ENCODE measurements around the gene PCDH1.

The PCDH1 gene

DNA sequence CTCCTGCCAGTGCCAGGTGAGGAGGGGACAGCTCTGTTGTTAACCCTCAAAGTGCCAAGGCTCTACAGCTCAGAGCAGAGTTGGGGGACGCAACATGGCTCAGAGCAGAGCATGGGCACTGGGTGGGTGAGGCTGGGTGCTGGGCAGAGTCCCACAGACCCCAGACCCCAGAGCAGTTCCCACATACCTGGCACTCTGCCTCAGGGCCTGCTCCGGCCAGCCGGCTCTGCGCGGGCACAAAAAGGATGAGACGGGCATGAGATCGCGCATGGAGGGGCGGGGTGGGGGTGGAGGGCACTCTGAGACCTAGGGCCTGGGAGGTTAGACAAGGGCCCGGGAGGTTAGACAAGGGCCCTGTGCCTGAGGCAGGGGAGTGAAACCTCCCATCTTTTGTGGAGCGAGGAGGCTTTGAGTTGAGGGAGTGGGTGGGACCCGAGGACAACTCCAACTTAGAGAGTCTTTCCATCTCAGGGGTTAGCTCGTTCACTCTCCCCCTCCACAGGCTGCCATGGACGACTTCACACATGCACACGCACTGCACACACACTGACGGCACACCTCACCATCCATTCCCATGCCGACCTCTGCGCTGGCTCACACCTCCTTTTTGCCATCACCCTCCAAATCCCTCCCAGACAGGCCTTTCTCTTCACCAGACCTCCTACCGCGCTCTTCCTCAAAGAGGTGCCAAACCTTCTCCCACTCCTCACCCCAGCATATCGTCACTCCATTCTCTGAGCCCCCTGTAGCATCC is 22.0 kb downstream of the PCDH1 start:
- Mint-ChIP-seq H3K27ac (no peak overlapping the region), H3K36me3 (ENCODE audit: low read depth) (no peaks in the 10 kb centered on the region), H3K9me3 (no peaks in the 10 kb centered on the region), H3K27me3 (peaks cover 2% of the 10 kb centered on the region), H3K4me1 (ENCODE audit: low read depth) (no peaks in the 10 kb centered on the region), H3K4me3 (no peak overlapping the region)

DNA sequence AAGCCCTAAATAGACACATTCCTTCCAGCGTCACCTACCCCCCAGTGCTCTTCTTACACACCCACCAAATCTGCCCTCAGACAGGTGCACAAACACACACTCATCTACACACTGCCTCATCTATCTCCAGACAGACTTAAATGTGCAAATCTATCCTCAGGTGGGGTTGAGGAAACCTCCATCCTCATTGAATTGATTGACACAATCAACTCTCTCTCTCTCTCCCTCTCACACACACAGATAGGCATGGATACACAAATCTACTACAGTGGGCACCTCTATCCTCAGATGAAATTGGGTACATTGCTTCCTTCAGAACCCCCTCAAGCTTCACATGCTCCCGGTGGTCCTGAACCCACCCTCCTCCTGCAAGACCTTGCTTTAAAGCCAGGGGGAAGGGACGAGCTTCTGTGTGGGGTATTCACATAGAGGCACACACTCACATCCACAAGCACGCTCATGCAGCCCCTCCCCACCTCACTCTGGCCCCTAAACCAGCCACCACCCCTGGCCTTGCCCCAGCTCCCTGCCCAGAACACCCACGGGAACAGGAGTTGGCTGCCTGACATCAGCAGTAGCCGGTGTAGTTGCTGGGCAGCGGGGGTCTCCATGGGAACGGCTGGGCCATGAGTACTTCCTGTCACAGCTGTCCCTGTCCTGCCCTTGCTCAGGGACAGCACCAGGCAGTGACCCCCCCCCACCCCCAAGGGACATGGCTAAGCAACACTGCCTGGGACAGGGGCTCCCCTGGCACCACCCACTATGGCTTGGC is 22.8 kb downstream of the PCDH1 start:
- Mint-ChIP-seq H3K27ac (no peak overlapping the region), H3K9me3 (no peaks in the 10 kb centered on the region), H3K4me1 (ENCODE audit: low read depth) (no peaks in the 10 kb centered on the region), H3K4me3 (no peak overlapping the region), H3K27me3 (no peaks in the 10 kb centered on the region), H3K36me3 (ENCODE audit: low read depth) (no peaks in the 10 kb centered on the region)

DNA sequence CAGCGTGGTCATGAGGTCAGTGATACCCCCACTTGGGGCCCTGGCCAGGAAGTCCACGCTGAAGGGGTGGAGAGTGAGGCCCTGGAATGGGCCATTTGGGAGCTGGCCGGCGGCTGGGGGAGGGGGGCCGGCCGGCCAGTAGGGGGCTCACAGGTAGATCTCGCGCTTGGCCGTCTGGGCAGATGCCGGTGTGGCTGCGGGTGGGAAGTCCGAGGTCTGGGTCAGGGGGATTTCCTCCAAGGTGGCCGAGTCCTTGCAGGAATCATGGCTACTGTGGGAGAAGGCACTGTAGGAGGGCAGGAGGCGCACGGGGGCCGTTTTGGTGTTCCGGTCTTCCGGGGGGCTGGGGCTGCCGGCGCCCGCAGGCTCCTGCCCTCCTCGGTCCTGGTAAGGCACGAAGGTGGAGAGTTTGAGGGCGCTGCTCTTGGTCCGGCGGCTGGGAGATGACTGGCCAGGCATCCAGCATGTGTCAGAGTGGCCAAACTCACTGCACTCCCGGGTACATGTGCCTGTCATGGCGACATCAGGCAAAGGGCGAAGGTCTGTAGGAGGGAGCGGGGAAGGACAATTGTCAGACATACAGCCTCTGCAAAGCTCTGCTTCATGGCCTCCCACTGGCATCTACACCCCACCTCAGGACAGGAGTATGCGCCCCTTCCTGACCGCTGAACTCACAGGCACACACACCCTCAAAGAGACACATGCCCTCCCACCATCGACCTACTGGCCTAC is 24.1 kb downstream of the PCDH1 start:
- Mint-ChIP-seq H3K4me1 (ENCODE audit: low read depth) (peaks cover 2% of the 10 kb centered on the region), H3K36me3 (ENCODE audit: low read depth) (no peaks in the 10 kb centered on the region), H3K4me3 (no peak overlapping the region), H3K9me3 (no peaks in the 10 kb centered on the region), H3K27ac (no peak overlapping the region), H3K27me3 (no peaks in the 10 kb centered on the region)

DNA sequence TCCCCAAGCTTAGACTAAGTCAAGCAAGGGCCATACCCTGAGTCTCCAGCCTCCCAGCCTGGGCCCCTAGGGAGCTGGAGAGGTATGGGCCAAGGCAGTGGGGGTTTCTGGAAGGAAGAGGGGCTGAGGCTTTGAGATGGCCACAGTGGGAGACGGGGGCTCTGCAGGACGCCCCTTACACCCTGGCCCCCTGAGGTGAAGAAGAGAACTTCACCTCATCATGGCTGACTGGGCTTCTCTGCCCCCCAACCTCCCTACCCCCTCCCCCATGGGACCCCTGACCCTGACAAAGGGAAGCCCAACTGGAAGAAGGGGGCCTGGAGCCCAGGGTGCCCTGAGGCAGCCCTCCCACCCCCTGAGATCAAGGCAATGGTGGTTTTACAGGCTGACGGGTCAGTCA is 25.8 kb downstream of the PCDH1 start:
- Mint-ChIP-seq H3K9me3 (no peaks in the 10 kb centered on the region), H3K27me3 (no peaks in the 10 kb centered on the region), H3K27ac (no peak overlapping the region), H3K4me1 (ENCODE audit: low read depth) (peaks cover 9% of the 10 kb centered on the region), H3K4me3 (no peak overlapping the region), H3K36me3 (ENCODE audit: low read depth) (no peaks in the 10 kb centered on the region)

DNA sequence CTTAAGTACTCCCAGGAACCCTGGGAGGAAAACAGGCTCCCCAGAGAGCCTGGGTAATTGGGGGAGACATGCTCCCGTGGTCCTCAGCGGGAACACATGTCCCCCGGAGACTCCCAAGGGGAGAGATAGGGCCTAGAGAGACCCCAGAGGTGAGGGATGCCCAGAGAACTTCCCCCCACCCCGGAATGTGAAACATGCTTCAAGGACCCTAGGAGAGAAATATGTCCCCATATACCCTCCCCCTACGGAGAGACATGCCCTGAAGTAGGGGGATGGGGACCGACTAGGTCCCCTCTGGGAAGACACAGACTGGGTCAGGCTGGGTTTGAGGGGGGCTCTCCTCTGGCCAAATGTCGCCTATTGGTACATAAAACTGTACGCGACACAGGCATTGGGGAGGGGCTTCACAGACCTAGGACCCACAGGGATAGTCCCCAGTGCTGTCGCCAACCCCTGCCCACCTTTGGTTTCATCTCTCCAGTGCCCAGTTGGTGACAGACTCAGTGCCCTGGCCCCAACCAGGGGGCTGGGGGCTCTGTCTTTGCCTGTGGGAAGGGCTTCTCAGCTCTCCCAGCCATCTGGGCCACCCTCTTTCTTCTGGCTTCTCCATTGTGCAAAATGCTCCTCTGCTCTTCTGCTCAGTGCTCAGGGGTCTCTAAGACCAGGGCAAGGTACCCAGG is 26.9 kb downstream of the PCDH1 start:
- H3K4me3 Mint-ChIP-seq: peak overlapping the region; percentile 33
- no peaks in the 10 kb centered on the region for H3K27me3 Mint-ChIP-seq
- H3K27ac Mint-ChIP-seq: no peak overlapping the region
- no peaks in the 10 kb centered on the region for H3K9me3 Mint-ChIP-seq
- H3K4me1 Mint-ChIP-seq (ENCODE audit: low read depth): peaks cover 9% of the 10 kb centered on the region
- H3K36me3 Mint-ChIP-seq (ENCODE audit: low read depth): no peaks in the 10 kb centered on the region

DNA sequence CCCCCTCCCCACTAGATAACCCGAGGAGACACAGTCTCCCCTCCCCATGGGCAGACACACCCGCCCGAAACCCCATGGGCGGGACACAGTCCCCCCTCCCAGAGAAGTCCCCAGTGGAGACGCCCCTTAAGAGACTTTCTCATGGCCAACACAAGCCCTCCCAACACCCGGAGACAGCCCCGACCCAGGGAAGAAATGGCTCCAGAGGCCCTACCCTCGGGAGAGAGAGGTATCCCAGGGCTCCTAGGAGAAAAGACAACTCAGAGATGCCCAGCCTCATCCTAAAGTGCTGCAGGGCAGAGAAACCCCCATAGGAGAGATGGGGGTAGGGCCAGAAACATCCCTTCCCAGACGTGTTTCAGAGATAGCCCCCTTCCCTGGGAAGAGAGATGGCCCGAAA is 27.4 kb downstream of the PCDH1 start:
- Mint-ChIP-seq H3K9me3 (no peaks in the 10 kb centered on the region), H3K27ac (no peak overlapping the region), H3K27me3 (no peaks in the 10 kb centered on the region), H3K36me3 (ENCODE audit: low read depth) (no peaks in the 10 kb centered on the region), H3K4me1 (ENCODE audit: low read depth) (peaks cover 14% of the 10 kb centered on the region), H3K4me3 (no peak overlapping the region)

DNA sequence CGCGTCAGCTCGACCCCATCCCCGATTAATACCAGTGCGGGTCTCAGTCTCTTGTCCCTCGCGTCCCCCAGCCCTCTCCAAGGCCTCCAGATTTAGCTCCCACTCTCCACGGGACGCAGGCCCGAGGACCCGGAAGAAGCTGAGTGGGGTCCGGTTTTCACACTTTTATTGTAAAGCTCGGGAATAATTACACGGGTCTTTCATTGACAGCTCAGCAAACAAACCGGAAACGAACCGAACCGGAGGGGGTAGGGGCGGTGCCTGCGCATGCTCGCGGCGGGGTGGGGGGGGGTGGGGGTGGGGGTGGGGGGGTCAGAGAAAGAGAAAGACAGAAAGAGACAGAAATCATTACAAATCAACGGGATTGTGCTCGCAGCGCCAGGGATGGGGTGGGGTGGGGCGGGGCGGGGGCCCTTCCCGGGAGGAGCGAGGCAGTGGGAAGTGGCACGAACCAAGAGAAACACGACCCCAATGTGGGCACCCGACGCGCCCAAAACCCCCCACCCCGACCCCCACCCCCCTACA is 27.9 kb downstream of the PCDH1 start:
- Mint-ChIP-seq H3K27me3 (no peaks in the 10 kb centered on the region), H3K36me3 (ENCODE audit: low read depth) (no peaks in the 10 kb centered on the region), H3K4me3 (peak overlapping the region; percentile 83), H3K4me1 (ENCODE audit: low read depth) (peaks cover 19% of the 10 kb centered on the region), H3K9me3 (no peaks in the 10 kb centered on the region), H3K27ac (peak overlapping the region; percentile 70)

DNA sequence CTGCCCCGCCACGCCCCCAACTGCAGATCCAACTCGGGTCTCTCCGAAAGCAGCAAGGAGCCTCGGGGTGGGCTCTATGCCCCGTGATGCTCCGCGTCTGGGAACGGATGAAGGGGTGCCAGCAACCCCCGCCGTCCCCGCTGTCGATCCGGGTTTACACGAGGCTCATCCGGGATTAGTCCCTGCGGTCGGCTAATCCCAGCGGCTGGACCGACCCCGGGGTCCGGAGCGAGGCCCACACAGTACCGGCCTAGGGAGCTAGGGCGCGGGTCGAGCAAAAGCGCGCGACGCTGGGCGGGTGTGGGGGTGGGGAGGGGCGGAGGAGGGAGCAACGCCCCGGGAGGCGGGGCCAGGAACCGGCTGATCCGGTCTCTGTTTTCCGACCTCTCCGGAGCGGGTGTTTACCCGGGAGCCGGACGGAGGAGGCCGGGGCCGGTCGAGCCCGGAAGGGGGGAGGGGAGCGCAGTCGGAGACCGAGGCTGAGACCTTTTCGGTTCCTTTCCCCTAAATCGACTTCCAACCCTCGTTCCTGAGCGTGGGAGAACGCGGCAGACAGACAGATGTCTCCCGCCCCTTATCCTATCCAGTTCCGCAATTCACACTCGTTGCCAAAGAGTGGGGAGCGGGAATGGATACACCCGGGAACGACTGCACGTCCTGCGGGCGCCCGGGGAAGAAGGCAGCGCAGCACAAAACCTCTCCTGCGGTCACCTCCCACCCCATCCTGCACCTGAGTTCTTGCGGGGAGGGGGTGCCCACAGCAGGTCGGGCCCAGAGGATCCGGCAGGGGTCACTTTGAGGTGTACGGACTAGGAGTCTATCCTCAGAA is 28.6 kb downstream of the PCDH1 start:
- Mint-ChIP-seq H3K9me3 (no peaks in the 10 kb centered on the region), H3K4me1 (ENCODE audit: low read depth) (peaks cover 23% of the 10 kb centered on the region), H3K4me3 (peak overlapping the region; percentile 83), H3K36me3 (ENCODE audit: low read depth) (no peaks in the 10 kb centered on the region), H3K27me3 (no peaks in the 10 kb centered on the region), H3K27ac (peak overlapping the region; percentile 70)

DNA sequence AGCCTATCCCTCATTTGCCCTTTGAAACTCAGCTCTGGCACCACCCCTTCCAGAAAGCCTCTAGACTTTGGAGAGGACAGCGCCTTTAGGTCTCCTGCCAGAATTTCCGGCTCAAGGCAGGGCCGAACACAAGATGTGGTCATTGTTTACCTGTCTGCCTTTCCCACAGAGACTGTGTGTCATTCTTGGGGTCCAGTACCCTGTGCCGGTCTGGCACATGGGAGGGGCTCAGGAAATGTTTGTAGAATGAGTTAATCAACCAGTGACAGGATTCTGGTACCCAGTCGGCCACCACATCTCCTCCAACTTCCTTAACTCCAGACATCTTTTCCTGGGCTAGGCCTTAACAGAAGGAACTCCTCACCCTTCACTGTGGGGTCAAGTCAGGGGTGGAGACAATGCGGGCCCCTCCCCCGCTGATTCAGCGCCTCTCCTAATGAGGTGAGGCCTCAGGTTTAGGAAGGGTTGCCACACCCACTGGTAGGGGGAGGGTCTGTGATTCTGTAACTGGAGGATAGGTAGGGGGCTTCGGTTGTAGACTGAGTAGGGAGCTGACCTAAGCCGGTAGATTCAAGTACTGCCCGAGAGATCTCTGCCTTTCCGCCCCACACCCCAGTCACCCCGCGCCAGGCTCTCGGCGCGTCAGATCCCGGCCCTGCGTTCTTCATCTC is 29.3 kb downstream of the PCDH1 start:
- no peaks in the 10 kb centered on the region for H3K9me3 Mint-ChIP-seq
- H3K27ac Mint-ChIP-seq: peak overlapping the region; percentile 70
- H3K4me3 Mint-ChIP-seq: peak overlapping the region; percentile 83
- H3K36me3 Mint-ChIP-seq (ENCODE audit: low read depth): no peaks in the 10 kb centered on the region
- peaks cover 23% of the 10 kb centered on the region for H3K4me1 Mint-ChIP-seq (ENCODE audit: low read depth)
- no peaks in the 10 kb centered on the region for H3K27me3 Mint-ChIP-seq

DNA sequence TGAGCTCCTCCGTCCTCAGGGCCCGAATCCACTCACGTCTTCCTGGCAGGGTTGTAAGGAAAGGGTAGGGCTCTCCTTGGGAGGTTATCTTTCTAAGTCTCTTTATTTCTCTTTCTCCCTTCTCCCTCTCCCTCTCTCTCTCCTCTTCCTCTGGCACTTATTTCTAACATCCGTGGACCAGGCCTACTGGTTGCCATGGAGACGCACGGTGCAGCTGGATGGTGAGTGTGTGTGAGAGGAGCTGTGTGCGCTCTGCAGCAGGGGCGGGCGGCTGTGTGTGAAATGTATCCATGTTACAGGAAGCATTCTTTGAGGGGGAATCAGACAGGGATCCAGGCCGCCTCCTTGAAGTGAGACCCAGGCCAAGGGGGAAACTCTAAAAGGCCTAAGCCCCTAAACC is 32.2 kb downstream of the PCDH1 start:
- Mint-ChIP-seq H3K27me3 (no peaks in the 10 kb centered on the region), H3K4me3 (no peak overlapping the region), H3K27ac (no peak overlapping the region), H3K36me3 (ENCODE audit: low read depth) (no peaks in the 10 kb centered on the region), H3K9me3 (no peaks in the 10 kb centered on the region), H3K4me1 (ENCODE audit: low read depth) (peaks cover 23% of the 10 kb centered on the region)

DNA sequence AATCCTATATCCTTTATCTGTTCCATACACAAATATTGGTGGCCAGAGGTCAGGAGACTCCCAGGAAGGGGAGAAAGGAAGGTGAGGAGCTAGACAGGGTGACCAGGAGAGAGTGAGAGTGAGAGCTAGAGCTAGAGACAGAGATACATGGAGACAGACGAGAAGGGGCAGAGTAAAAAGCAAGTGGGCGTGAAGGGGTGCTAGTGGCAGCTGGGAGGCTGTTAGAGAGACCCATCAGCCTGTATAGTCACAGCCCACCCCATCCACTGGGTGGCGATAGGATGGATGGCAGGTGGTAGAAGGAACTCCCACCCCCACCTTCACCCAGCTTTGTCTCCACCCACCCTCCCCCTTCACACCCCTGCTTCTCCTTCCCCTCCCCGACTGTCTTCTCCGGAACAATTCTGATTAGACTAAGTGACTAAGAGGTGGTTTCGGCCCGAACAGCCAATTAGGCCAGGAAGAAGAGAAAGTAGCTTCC is 32.8 kb downstream of the PCDH1 start:
- Mint-ChIP-seq H3K36me3 (ENCODE audit: low read depth) (no peaks in the 10 kb centered on the region), H3K27me3 (no peaks in the 10 kb centered on the region), H3K4me1 (ENCODE audit: low read depth) (peaks cover 23% of the 10 kb centered on the region), H3K9me3 (no peaks in the 10 kb centered on the region), H3K27ac (no peak overlapping the region), H3K4me3 (no peak overlapping the region)

DNA sequence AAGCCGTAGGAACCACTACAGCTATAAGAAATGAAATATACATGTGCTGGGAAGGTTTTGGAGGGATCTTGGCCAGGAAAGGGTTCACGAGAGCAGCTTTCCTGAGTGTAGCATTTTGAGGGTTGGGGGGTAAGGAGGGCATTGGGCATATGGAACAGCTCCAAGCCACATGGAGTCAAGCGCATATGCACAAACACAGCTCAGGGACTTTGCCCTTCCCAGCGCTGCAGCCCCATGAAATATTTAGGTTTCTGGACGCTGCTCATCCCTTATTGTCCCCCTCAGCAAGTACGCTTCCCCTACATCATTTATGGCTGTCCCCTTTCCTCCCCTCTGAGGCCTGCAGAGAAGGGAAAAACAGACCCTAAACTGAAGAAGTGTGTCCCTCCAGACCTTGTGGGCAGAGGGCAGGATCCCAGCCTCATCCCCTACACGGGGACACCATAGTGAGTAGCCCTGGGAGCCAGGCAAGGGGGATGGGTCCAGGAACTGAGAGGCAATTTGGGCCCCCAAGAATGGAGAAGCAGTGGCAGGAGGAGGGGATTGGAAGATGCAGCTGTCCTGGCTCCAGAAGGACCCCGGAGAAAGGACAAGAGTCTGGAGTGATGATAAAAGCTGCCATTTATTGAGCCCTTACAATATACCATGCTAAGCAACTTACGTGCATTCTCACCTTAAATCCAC is 33.7 kb downstream of the PCDH1 start:
- Mint-ChIP-seq H3K9me3 (no peaks in the 10 kb centered on the region), H3K4me1 (ENCODE audit: low read depth) (peaks cover 23% of the 10 kb centered on the region), H3K4me3 (no peak overlapping the region), H3K27me3 (no peaks in the 10 kb centered on the region), H3K36me3 (ENCODE audit: low read depth) (no peaks in the 10 kb centered on the region), H3K27ac (no peak overlapping the region)
